Activated naive CD8-positive, alpha-beta T cell treated with anti-CD3 and anti-CD28 coated beads for 36 hours (primary cell): ENCODE data around the gene MGAT4C. TPM values are rescaled to one million over a fixed set of nuclear protein-coding genes. Genes with fewer than 3 reads are reported as not detected.
"Not testable (repeated sequence)": the region's sequence is repeated elsewhere in the genome, so short reads cannot be mapped to it uniquely, and the experiment has no call there.

Experiments used
- DNase-seq: peaks from one replicate; pipeline ENCODE4 v3.0.0; 2021
- H3K27ac Mint-ChIP-seq: one replicate; pipeline ENCODE4 v1.8.0; 2022; ENCODE audit warnings: mild to moderate bottlenecking, moderate library complexity, mixed read lengths
- H3K27me3 Mint-ChIP-seq: one replicate; pipeline ENCODE4 v1.8.0; 2022; ENCODE audit warnings: mild to moderate bottlenecking, mixed read lengths
- H3K36me3 Mint-ChIP-seq: one replicate; pipeline ENCODE4 v1.8.0; 2021; ENCODE audit warnings: mild to moderate bottlenecking, mixed read lengths
- H3K4me1 Mint-ChIP-seq: one replicate; pipeline ENCODE4 v1.8.0; 2021; ENCODE audit warnings: mixed read lengths
- H3K4me3 Mint-ChIP-seq: one replicate; pipeline ENCODE4 v1.8.0; 2022; ENCODE audit warnings: mild to moderate bottlenecking, moderate library complexity, mixed read lengths
- H3K9me3 Mint-ChIP-seq: one replicate; pipeline ENCODE4 v1.8.0; 2022; ENCODE audit warnings: mixed read lengths
- total RNA-seq, 2 experiments: library from RNA; stranded (reverse); gene quantifications; one replicate each; pipeline ENCODE4 v1.2.3, GENCODE V29; 2021

MGAT4C gene
- total RNA-seq, 2 experiments from 2014 or later, result not detected

DNA sequence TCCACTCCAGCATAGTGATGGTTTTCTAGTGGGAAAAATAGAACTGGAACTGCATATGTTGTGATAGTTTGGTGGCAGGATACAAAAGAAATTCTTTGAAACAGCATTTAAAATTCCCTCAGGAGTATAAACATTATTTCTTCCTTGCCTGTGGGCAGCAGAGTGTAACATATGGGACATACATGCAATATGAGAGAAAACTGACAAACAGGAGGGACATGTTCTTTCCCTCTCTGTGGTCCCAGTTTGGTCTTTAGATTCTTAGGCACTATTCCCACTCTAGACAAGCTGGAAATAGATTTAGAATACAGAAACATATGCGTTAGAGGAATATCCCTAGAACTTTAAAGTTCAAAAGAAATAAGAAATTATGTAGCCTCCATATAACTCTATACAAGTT is 68.0 kb downstream of the MGAT4C start:
- no peaks in the 10 kb centered on the region for H3K4me1 Mint-ChIP-seq
- H3K4me3 Mint-ChIP-seq, result no peak overlapping the region
- DNase-seq, result no peak
- H3K9me3 Mint-ChIP-seq, result no peaks in the 10 kb centered on the region
- no peak overlapping the region for H3K27ac Mint-ChIP-seq
- no peaks in the 10 kb centered on the region for H3K36me3 Mint-ChIP-seq
- no peaks in the 10 kb centered on the region for H3K27me3 Mint-ChIP-seq

- DNase-seq, result no peak
- Mint-ChIP-seq H3K36me3 (no peaks in the 10 kb centered on the region), H3K27me3 (no peaks in the 10 kb centered on the region), H3K4me3 (no peak overlapping the region), H3K9me3 (peaks cover 2% of the 10 kb centered on the region), H3K27ac (no peak overlapping the region), H3K4me1 (no peaks in the 10 kb centered on the region)
These were observed 69.7 kb downstream of the MGAT4C start for GRCh38 chr12:86186449-86186848.

DNA sequence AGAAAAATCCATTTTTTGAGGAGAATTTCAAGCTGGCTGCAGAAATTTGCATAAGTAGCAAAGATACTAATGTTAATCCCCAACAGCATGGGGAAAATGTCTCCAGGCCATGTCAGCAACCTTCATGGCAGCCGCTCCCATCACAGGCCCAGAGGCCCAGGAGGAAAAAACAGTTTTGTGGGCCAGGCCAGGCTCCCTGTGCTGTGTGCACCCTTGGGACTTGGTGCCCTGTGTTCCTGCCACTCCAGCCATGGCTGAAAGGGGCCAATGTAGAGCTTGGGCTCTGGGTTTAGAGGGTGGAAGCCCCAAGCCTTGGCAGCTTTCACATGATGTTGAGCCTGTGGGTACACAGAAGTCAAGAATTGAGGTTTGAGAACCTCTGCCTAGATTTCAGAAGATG is 76.3 kb downstream of the MGAT4C start:
- no peak for DNase-seq
- Mint-ChIP-seq H3K27me3 (no peaks in the 10 kb centered on the region), H3K4me1 (no peaks in the 10 kb centered on the region), H3K36me3 (no peaks in the 10 kb centered on the region), H3K4me3 (no peak overlapping the region), H3K27ac (no peak overlapping the region), H3K9me3 (peaks cover 3% of the 10 kb centered on the region)

DNA sequence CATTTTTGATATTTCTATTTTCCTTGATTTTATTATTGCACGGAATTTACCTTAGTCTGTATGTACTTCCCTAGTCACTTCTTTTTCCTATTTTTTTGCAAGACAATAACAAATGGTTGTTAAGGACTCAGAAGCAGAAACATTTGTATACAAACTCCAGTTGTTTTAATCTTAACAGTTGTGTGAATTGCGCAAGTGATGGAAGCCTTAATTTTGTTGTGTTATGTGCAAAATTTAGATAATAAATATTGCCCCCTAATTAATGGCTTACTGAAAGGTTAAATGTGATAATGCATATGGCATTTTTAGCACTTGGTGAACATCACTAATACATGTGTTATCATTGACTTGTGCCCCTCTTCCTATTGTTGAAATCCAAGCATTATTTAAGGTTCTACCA is 82.0 kb downstream of the MGAT4C start:
- no peak overlapping the region for H3K4me3 Mint-ChIP-seq
- no peaks in the 10 kb centered on the region for H3K4me1 Mint-ChIP-seq
- H3K9me3 Mint-ChIP-seq, result peaks cover 1% of the 10 kb centered on the region
- no peak overlapping the region for H3K27ac Mint-ChIP-seq
- DNase-seq, result no peak
- H3K36me3 Mint-ChIP-seq, result no peaks in the 10 kb centered on the region
- no peaks in the 10 kb centered on the region for H3K27me3 Mint-ChIP-seq

DNA sequence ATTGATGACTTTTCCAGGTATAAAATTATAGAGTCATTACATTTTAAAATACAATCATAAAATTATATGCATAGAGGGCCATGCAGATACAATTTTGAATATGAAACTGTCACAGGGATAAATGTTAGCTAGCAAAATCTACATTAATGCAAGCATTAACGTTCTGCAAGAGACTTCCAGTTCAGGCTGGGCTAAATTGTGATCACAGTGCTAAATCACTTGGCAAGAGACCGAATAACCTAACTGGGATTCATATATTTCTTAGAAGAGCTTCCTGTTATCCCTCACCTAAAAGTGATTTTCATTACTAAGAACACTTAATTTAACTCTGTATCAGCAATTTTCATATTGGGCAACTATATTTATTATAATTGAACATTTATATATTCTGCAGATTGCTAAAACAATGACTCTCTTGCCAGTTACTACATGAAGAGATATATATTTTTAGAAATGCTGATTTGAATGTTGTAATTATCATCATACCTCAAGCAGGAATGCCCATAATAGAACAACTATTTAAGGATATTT is 83.2 kb downstream of the MGAT4C start:
- Mint-ChIP-seq H3K4me3 (no peak overlapping the region), H3K9me3 (no peaks in the 10 kb centered on the region), H3K36me3 (no peaks in the 10 kb centered on the region), H3K27ac (no peak overlapping the region), H3K4me1 (no peaks in the 10 kb centered on the region), H3K27me3 (no peaks in the 10 kb centered on the region)
- DNase-seq, result no peak

DNA sequence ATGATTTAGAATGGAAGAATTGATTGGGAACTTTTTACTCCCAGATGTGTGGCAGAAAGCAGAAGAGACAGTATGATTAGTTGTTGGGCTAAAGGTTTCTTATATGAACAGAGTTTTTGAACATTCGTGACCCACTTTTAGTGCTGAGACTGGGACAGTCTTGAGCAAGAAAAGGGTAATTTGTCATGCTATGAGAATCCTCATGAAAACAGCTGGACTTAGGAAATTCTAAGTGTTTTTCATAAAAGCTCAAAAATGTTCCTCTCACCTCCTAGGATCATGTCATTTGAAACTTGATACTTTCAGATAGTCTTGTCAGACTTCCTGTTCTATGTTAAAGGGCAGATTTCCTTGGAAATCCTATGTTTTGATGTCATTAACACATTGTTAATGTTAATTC is 86.1 kb downstream of the MGAT4C start:
- no peaks in the 10 kb centered on the region for H3K9me3 Mint-ChIP-seq
- DNase-seq, result no peak
- H3K27me3 Mint-ChIP-seq, result no peaks in the 10 kb centered on the region
- H3K4me3 Mint-ChIP-seq, result no peak overlapping the region
- no peak overlapping the region for H3K27ac Mint-ChIP-seq
- no peaks in the 10 kb centered on the region for H3K36me3 Mint-ChIP-seq
- H3K4me1 Mint-ChIP-seq, result no peaks in the 10 kb centered on the region

GRCh38 chr12:86158956-86159355 is 97.2 kb downstream of the MGAT4C start:
- Mint-ChIP-seq H3K27me3 (no peaks in the 10 kb centered on the region), H3K9me3 (peaks cover 1% of the 10 kb centered on the region), H3K36me3 (no peaks in the 10 kb centered on the region), H3K4me3 (no peak overlapping the region), H3K27ac (no peak overlapping the region), H3K4me1 (no peaks in the 10 kb centered on the region)
- DNase-seq, result no peak

- no peak for DNase-seq
- H3K27me3 Mint-ChIP-seq, result no peaks in the 10 kb centered on the region
- H3K4me3 Mint-ChIP-seq, result no peak overlapping the region
These were observed 101.6 kb downstream of the MGAT4C start for GRCh38 chr12:86154620-86155019.

GRCh38 chr12:86148612-86149011 is 107.6 kb downstream of the MGAT4C start:
- Mint-ChIP-seq H3K36me3 (no peaks in the 10 kb centered on the region), H3K27me3 (no peaks in the 10 kb centered on the region), H3K27ac (no peak overlapping the region), H3K9me3 (no peaks in the 10 kb centered on the region), H3K4me3 (no peak overlapping the region), H3K4me1 (no peaks in the 10 kb centered on the region)
- no peak for DNase-seq

More at GRCh38 chr12:86154620-86155019, 101.6 kb downstream of the MGAT4C start:
- Mint-ChIP-seq H3K9me3 (no peaks in the 10 kb centered on the region), H3K27ac (no peak overlapping the region), H3K4me1 (no peaks in the 10 kb centered on the region), H3K36me3 (no peaks in the 10 kb centered on the region)

DNA sequence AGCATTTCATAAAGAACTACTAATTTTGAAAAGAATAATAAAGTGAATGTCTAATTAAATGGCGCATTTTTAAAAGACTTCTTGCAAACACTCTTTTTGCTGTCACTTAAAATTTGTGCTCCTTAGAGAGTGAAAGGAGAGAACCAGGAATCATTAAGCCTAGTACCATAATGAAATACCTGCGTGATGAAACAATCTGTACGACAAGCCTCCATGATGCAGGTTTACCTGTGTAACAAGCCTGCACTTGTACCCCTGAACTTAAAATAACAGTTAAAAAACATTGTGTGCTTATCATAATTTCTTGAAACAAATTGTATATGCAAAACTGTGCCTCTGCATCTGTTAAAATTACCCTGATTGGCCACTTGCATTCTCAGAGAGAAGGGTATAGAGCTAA is 108.1 kb downstream of the MGAT4C start:
- Mint-ChIP-seq H3K36me3 (no peaks in the 10 kb centered on the region), H3K27ac (no peak overlapping the region), H3K4me3 (no peak overlapping the region), H3K4me1 (no peaks in the 10 kb centered on the region), H3K9me3 (no peaks in the 10 kb centered on the region), H3K27me3 (no peaks in the 10 kb centered on the region)
- no peak for DNase-seq

- Mint-ChIP-seq H3K36me3 (no peaks in the 10 kb centered on the region), H3K27me3 (no peaks in the 10 kb centered on the region), H3K9me3 (no peaks in the 10 kb centered on the region), H3K4me3 (no peak overlapping the region), H3K4me1 (no peaks in the 10 kb centered on the region), H3K27ac (no peak overlapping the region)
- DNase-seq, result no peak
These were observed 111.0 kb downstream of the MGAT4C start for GRCh38 chr12:86145156-86145555.

- no peak overlapping the region for H3K27ac Mint-ChIP-seq
- peaks cover under 1% of the 10 kb centered on the region for H3K9me3 Mint-ChIP-seq
- H3K27me3 Mint-ChIP-seq, result no peaks in the 10 kb centered on the region
- no peaks in the 10 kb centered on the region for H3K4me1 Mint-ChIP-seq
- H3K4me3 Mint-ChIP-seq, result no peak overlapping the region
- no peaks in the 10 kb centered on the region for H3K36me3 Mint-ChIP-seq
- DNase-seq, result no peak
These were observed 113.0 kb downstream of the MGAT4C start for GRCh38 chr12:86143162-86143561.

DNA sequence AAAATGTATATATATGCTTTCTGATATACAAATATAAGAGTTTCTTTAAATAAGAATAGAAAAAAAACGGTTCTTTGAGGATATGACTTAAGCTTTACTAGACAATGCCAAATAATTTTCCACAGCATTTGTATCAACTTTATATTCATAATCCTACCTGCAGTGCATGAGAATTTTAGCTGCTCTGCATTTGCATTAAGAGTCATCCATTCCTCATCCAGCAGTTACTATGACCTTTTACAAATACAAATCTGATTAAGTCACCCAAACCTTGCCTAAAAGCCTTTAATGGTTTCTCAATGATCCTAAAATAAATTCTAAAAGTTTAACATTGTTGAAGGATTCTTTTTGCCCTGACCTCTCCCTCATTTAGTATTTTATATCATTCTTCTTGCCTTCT is 116.5 kb downstream of the MGAT4C start:
- Mint-ChIP-seq H3K27ac (no peak overlapping the region), H3K9me3 (peaks cover 2% of the 10 kb centered on the region), H3K4me3 (no peak overlapping the region)

DNA sequence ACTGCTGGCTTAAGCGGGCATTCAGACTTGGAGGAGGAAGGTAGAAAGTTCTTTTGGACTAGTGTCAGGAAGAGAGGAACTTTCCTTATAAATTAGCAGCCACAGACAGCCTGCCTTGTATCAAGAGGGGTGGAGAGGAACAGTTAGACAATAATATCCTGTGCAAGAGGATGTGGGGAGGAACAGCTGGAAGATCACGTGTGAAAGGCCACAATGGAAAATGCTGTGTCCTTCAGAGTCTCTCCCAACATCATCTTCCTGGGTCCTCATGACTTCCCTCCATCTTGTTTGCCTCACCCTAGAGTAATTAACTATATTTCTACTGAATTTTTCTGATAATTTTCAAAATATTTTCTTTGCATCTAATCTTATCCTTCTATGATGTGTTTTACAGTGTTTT is 117.4 kb downstream of the MGAT4C start:
- no peaks in the 10 kb centered on the region for H3K36me3 Mint-ChIP-seq
- no peak overlapping the region for H3K4me3 Mint-ChIP-seq
- no peaks in the 10 kb centered on the region for H3K27me3 Mint-ChIP-seq
- H3K9me3 Mint-ChIP-seq, result peaks cover 2% of the 10 kb centered on the region
- DNase-seq, result no peak
- no peaks in the 10 kb centered on the region for H3K4me1 Mint-ChIP-seq
- no peak overlapping the region for H3K27ac Mint-ChIP-seq

More for the DNA sequence above, 116.5 kb downstream of the MGAT4C start:
- Mint-ChIP-seq H3K36me3 (no peaks in the 10 kb centered on the region), H3K27me3 (no peaks in the 10 kb centered on the region), H3K4me1 (no peaks in the 10 kb centered on the region)
- DNase-seq, result no peak

GRCh38 chr12:86137936-86138335 is 118.3 kb downstream of the MGAT4C start:
- Mint-ChIP-seq H3K4me3 (no peak overlapping the region), H3K27ac (no peak overlapping the region), H3K4me1 (no peaks in the 10 kb centered on the region), H3K27me3 (no peaks in the 10 kb centered on the region), H3K9me3 (peaks cover 2% of the 10 kb centered on the region), H3K36me3 (no peaks in the 10 kb centered on the region)
- DNase-seq, result no peak

- Mint-ChIP-seq H3K27me3 (no peaks in the 10 kb centered on the region), H3K27ac (no peak overlapping the region), H3K9me3 (peaks cover 2% of the 10 kb centered on the region), H3K4me3 (no peak overlapping the region), H3K4me1 (no peaks in the 10 kb centered on the region), H3K36me3 (no peaks in the 10 kb centered on the region)
- no peak for DNase-seq
These were observed 121.6 kb downstream of the MGAT4C start for GRCh38 chr12:86134561-86134960.

- not testable (repeated sequence) for DNase-seq
These were observed 129.3 kb downstream of the MGAT4C start for GRCh38 chr12:86126900-86127299.

More at GRCh38 chr12:86126900-86127299, 129.3 kb downstream of the MGAT4C start:
- not testable (repeated sequence) for H3K9me3 Mint-ChIP-seq, H3K27ac Mint-ChIP-seq, H3K27me3 Mint-ChIP-seq, H3K36me3 Mint-ChIP-seq, H3K4me1 Mint-ChIP-seq, H3K4me3 Mint-ChIP-seq
